ENCODE results near the gene SPACA7.

- TF ChIP-seq BHLHE40 (IDR thresholded peaks at IDR 0.05; ENCODE audit: borderline replicate concordance in 1 of 2, low read depth in 2 of 2, low read length in 1 of 2), result no peak
- no peak for TF ChIP-seq CTCF (IDR thresholded peaks at IDR 0.05 in 2 of 3, conservative IDR thresholded peaks at IDR 0.05 in 1 of 3; ENCODE audit: control insufficient read depth in 2 of 3, extremely low read depth in 1 of 3, insufficient read depth in 1 of 3, low read depth in 3 of 3, low read length in 3 of 3)
- TF ChIP-seq HDAC6 (IDR thresholded peaks at IDR 0.05; ENCODE audit: unreplicated experiment), result no peak
- no peak for TF ChIP-seq EGR1 (IDR thresholded peaks at IDR 0.05; ENCODE audit: borderline replicate concordance in 1 of 2, low read depth in 2 of 2, low read length in 2 of 2)
- no peak for TF ChIP-seq SIN3A (IDR thresholded peaks at IDR 0.05; ENCODE audit: low read depth, low read length)
Measured at GRCh38 chr13:112474869-112475268, 98.7 kb downstream of the SPACA7 start.
